LNCAP (cell line): Measurements from ENCODE around the gene PISD.

Experiments used
- CTCF ChIP-seq: fragments of 450-650 bp; IDR thresholded peaks from 2 replicates; pipeline ENCODE4 v1.5.1; 2017; ENCODE audit warnings: mild to moderate bottlenecking

The PISD gene

GRCh38 chr22:31618471-31619176 lies 43.4 kb downstream of the PISD start:
- TF ChIP-seq CTCF, result no peak

DNA sequence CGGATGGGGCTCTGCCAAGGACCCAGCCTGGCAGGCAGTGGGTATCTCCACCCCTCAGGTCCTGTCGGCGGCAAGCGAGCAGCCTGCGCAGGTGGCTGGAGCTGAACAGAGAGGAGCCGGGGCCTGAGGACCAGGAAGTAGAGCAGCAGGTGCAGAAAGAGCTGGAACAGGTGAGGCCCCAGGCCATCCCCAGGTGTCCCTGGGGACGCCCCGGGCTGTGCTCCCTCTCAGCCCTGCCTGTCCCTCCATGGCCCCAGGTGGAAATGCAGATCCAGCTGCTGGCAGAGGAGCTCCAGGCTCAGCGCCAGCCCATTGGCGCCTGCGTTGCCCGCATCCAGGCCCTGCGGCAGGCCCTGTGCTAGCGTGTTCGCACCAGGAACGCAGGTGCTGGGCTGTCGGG lies 44.0 kb downstream of the PISD start:
- no peak for TF ChIP-seq CTCF

GRCh38 chr22:31616315-31616980 lies 45.6 kb downstream of the PISD start:
- no peak for TF ChIP-seq CTCF

DNA sequence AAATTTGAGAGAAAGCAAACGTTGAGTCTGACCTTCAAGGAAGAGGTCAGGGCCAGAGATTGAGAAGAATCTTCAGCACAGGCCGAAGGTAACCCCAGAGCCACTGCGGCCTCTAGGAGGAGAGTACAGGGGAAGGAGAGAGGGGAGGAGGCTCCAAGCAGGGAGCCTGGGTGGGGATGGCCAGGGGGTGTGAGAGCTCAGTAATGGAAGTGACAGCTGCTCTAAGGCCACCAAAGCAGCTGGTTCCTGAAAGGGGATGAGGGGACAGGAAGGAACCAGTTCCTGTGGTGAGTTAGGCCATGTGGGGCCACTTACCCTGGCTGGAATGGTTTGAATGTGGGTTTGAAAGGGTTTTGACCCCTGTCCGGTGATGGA lies 46.1 kb downstream of the PISD start:
- TF ChIP-seq CTCF, result no peak

DNA sequence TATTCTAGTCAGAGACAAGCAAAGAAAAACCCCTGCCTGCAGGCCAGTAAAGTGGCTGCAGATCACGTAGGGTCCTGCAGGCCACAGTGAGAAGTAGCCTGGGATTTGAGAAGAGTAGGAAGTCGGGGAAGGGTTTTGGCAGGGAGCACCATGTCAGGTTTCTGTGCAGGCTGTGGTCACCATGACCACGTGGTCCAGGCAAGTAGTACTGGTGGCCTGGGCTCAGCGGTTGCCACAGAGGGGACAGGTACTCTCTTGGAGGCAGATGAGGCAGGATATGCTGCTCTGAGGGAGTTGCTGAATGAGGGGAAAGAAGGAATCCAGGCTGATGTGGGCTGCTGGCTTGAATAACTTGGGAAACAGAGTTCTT lies 46.5 kb downstream of the PISD start:
- no peak for TF ChIP-seq CTCF

GRCh38 chr22:31614781-31615490 lies 47.1 kb downstream of the PISD start:
- TF ChIP-seq CTCF, result no peak

DNA sequence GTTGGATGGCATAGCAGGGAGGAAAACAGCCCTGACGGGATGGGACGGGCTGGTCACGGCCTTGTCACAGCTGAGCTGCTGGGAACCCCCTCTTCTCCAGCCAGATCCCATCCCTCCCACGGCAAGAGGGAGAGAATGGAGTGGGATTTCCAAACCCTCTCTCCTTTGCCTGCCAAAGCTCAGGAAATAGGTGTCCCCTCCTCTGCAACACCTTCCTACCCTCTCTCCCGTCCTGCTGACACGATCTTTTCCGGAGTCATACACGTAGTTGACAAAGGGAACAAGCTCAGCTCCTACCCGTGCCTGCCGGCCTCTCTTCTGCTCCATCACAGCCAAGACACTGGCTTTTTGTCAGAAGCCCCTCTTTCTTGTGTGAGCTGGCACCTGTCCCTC lies 48.1 kb downstream of the PISD start:
- TF ChIP-seq CTCF, result no peak
